Nephron (organoid): ENCODE measurements around the gene TMEM41A.

Experiments
- H3K27ac Mint-ChIP-seq, 3 experiments: 2 replicates each; pipeline ENCODE4 v1.8.0; 2020; ENCODE audit warnings: mixed read lengths in 3 of 3, mild to moderate bottlenecking in 2 of 3, moderate library complexity in 1 of 3
- H3K27me3 Mint-ChIP-seq: 2 replicates; pipeline ENCODE4 v1.8.0; 2021; ENCODE audit warnings: low read depth, mild to moderate bottlenecking, moderate library complexity, mixed read lengths
- H3K36me3 Mint-ChIP-seq: 2 replicates; pipeline ENCODE4 v1.8.0; 2020; ENCODE audit warnings: low read depth, mixed read lengths
- H3K4me1 Mint-ChIP-seq: 2 replicates; pipeline ENCODE4 v1.8.0; 2020; ENCODE audit warnings: mixed read lengths
- H3K4me3 Mint-ChIP-seq, 3 experiments: 2 replicates each; pipeline ENCODE4 v1.8.0; 2020; ENCODE audit warnings: mild to moderate bottlenecking in 3 of 3, mixed read lengths in 3 of 3, moderate library complexity in 2 of 3
- H3K9me3 Mint-ChIP-seq: 2 replicates; pipeline ENCODE4 v1.8.0; 2020; ENCODE audit warnings: mixed read lengths
- TF ChIP-seq, protein P1 (sequence below), 3 experiments: fragments of 200-600 bp; sonication (generic); IDR thresholded peaks; one replicate each; pipeline ENCODE4 v1.5.0; 2021; ENCODE audit warnings: antibody characterized with exemption in 3 of 3; ENCODE audit not compliant: unreplicated experiment in 3 of 3

The TMEM41A gene

DNA sequence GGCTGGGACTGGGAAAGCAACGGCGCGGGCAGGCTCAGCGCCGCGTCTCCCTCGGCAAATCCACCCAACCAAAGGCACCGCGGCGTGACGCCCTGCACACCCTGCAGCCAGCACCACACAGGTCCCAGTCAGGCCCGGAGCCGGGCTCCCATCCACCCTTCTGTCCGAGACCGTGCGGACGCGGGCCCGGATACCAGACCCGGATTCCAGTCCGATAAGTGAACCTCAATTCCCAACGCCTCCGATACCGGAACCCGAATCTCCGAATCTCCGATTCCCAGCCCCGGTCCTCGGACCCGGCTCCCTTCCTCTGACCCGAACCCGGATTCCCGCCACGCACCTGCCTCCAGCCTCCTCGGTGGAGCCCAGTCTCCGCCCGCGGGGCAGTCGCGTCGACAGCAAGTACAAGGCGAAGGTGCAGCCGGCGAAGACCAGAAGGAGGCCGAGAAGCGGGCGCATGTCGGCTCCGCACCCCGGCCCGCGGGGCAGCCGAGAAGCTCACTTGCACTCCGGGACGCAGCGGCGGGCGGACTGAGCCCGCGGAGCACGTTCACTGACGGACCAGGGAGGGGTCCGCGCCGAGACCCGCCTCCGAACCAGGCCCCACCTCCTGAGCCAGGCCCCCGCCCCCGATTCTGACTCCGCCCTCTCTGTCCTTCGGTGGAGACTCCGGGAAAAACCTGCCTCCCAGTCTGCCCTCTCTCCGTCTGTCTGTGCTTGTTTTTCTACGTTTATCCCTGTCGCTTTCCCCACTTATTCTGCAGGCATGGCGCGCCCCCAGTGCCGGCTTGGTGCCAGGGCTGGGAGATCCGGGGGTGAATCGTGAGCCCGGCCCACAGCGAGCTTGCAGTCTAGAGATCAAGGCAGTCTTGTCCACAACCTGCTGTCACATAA is at the start of gene TMEM41A:
Gene TMEM41A, minus strand, starts transcription at position 533 of the 894 bp plus-strand sequence. Its CDS starts 74 bp downstream, at position 459.
- Mint-ChIP-seq H3K27me3 (no peaks in the 10 kb centered on the region), H3K9me3 (no peaks in the 10 kb centered on the region), H3K4me3 (peak within 1 kb of the TSS; percentile 94 to 97 (median 94)), H3K27ac (peak within 1 kb of the TSS; percentile 85 to 96 (median 90)), H3K4me1 (peaks cover 5% of the 10 kb centered on the region), H3K36me3 (peaks cover 17% of the 10 kb centered on the region)
- TF ChIP-seq, protein P1, sequence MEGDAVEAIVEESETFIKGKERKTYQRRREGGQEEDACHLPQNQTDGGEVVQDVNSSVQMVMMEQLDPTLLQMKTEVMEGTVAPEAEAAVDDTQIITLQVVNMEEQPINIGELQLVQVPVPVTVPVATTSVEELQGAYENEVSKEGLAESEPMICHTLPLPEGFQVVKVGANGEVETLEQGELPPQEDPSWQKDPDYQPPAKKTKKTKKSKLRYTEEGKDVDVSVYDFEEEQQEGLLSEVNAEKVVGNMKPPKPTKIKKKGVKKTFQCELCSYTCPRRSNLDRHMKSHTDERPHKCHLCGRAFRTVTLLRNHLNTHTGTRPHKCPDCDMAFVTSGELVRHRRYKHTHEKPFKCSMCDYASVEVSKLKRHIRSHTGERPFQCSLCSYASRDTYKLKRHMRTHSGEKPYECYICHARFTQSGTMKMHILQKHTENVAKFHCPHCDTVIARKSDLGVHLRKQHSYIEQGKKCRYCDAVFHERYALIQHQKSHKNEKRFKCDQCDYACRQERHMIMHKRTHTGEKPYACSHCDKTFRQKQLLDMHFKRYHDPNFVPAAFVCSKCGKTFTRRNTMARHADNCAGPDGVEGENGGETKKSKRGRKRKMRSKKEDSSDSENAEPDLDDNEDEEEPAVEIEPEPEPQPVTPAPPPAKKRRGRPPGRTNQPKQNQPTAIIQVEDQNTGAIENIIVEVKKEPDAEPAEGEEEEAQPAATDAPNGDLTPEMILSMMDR (IDR thresholded peaks at IDR 0.05; ENCODE audit: unreplicated experiment in 3 of 3) = peak in 1 of 3 experiments; percentile 22

DNA sequence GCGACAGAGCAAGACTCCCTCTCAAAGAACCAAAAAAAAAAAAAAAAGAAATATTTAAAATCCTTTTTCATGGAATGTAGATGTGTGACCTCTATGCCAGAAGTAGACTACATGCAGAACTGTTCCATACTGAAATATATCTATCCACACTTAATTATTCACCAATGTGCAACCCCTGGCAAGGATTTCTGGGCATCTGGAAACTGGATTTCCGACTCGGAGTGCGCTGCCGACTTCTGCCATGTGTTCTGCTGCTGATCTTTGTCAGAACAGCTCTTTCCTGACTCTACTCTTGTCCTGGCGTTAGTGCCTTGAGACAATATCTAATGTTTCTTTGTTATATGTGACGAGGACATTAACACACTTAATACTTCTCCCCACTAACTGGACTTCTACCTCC is 41.9 kb upstream of the TMEM41A start:
- TF ChIP-seq, protein P1 (IDR thresholded peaks at IDR 0.05; ENCODE audit: unreplicated experiment in 3 of 3) = no peak
- no peak overlapping the region for H3K4me3 Mint-ChIP-seq
- no peaks in the 10 kb centered on the region for H3K4me1 Mint-ChIP-seq
- H3K36me3 Mint-ChIP-seq = no peaks in the 10 kb centered on the region
- H3K27ac Mint-ChIP-seq = no peak overlapping the region
- no peaks in the 10 kb centered on the region for H3K27me3 Mint-ChIP-seq
- H3K9me3 Mint-ChIP-seq = no peaks in the 10 kb centered on the region

DNA sequence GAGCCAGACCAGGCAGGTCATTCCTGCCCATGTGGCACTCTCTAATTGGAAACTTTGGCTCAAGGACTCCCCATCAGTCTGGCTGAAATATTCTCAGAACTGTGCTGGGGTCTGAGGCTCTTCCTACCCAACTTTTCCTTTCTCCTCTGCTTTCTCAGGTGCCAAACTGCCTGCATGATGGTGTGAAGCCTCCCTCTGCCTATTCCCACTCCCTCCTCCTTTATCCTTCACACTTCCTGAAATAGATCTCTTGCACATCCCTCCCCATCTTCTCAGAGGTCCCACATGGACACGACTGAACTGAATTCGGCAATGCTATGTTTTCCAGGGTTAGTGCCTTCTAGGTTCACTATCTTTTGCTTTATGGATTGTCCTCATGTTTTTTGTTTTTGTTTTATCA is 41.1 kb upstream of the TMEM41A start:
- Mint-ChIP-seq H3K4me1 (no peaks in the 10 kb centered on the region), H3K36me3 (no peaks in the 10 kb centered on the region), H3K9me3 (no peaks in the 10 kb centered on the region), H3K27me3 (no peaks in the 10 kb centered on the region), H3K4me3 (no peak overlapping the region), H3K27ac (no peak overlapping the region)
- TF ChIP-seq, protein P1 (IDR thresholded peaks at IDR 0.05; ENCODE audit: unreplicated experiment in 3 of 3) = no peak

DNA sequence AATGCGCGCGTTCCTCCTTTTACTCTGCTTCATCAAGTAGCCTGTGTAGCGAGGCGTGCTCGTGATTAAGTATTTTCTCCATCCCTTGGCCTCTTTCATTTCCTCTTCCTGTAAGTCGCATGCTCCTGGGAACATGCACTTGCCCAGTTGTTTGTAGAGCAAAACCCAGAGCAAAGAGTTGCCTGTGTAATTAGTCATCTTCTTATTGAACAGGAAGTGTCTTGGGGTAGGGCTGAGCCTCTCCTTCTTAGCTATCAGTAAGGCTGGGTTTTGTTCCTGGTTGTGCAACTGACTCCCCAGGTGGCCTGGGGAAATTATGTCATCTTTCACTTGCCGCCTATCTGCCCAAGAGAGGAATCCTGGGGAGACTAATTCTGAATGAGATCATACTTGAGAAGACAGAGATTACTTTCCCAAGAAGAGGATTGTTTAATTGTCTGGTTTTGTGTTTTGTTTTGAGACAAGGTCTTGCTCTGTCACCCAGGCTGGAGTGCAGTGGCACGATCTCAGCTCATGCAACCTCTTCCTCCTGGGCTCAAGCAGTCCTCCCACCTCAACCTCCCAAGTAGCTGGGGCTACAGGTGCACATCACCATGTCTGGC is 38.6 kb upstream of the TMEM41A start:
- TF ChIP-seq, protein P1 (IDR thresholded peaks at IDR 0.05; ENCODE audit: unreplicated experiment in 3 of 3) = no peak
- H3K27ac Mint-ChIP-seq = peak overlapping the region; percentile 28 to 85 (median 72)
- H3K27me3 Mint-ChIP-seq = no peaks in the 10 kb centered on the region
- no peaks in the 10 kb centered on the region for H3K9me3 Mint-ChIP-seq
- no peaks in the 10 kb centered on the region for H3K4me1 Mint-ChIP-seq
- H3K36me3 Mint-ChIP-seq = no peaks in the 10 kb centered on the region
- no peak overlapping the region for H3K4me3 Mint-ChIP-seq

DNA sequence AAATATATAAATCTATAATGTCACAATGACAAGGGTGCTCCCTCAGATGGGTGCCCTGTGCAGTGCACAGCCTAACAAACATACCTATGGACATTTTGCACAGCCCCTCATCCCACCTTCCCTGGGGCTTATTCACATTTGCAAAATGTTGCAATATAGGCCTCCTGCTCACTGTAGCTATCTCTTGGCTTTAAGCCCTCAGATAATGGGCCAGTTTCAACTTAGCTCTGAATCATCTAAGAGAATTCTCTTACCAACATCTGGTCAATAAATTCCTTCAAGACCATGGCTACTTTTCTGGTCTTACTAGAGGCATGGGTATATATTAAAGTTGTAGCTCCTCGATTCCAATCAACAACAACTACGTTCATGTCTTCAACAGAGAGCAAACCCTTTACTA is 35.7 kb upstream of the TMEM41A start:
- no peak overlapping the region for H3K4me3 Mint-ChIP-seq
- H3K4me1 Mint-ChIP-seq = no peaks in the 10 kb centered on the region
- no peak overlapping the region for H3K27ac Mint-ChIP-seq
- no peaks in the 10 kb centered on the region for H3K9me3 Mint-ChIP-seq
- TF ChIP-seq, protein P1 (IDR thresholded peaks at IDR 0.05; ENCODE audit: unreplicated experiment in 3 of 3) = no peak
- H3K36me3 Mint-ChIP-seq = no peaks in the 10 kb centered on the region
- H3K27me3 Mint-ChIP-seq = no peaks in the 10 kb centered on the region
